ENCODE measurements around the gene LGALS3BP.

The LGALS3BP gene

DNA sequence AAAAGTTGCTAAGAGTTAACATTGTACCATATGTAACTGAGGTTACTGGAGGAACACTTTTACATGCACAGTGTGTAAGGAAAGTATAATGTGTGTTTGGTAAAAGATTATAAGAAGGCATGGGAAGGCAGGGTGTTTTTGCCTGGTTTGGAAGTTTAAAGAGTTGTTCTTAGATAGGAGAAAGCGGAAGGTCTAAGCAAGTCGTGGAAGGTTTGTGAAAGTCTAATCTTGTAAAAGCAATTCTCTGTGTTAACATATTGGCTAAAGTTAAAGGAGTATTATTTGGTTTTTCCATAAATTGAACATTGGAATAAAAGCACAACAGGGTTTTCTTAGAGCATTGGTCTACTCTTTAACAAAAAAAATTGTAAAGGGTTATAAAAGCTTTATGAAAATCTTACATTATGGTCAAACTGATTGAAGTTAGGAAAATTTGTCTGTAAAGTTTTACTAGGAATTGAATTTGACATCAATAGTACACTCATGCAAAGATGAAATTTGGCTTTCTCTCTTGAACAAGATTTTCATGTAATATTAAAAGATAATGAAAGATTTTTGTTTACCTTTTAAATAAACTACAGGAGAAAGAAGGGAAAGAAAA is 34.5 kb upstream of the LGALS3BP start:
- no peak for DNase-seq (ENCODE audit: low spot score)

DNA sequence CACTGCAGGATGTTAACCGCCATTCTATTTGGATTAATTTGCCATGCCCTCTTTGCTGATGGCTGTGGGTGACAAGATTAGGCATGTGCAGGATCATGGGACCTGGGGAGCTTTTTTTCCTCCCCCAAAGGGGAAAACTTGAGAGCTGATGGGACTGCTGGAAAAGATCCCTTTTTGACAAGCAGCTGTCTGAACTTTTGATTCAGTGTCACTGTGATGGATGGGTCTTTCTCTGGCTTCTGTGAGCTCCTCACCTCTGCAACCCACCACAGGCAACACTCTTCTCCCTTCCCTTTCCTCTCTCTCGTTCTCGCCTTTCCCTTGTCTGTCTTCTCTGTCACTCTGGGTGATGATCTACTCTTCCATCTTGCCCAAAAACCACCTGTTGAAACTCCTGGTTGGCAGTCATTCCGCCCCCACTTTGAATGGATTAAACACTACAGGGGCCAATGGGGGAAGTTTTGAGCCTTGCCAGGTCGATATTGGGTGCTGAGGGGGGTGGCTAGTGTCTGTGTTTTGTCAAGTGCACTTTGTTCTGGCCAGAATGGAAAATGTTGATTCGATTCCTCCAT is 32.9 kb upstream of the LGALS3BP start:
- DNase-seq (ENCODE audit: low spot score): no peak

DNA sequence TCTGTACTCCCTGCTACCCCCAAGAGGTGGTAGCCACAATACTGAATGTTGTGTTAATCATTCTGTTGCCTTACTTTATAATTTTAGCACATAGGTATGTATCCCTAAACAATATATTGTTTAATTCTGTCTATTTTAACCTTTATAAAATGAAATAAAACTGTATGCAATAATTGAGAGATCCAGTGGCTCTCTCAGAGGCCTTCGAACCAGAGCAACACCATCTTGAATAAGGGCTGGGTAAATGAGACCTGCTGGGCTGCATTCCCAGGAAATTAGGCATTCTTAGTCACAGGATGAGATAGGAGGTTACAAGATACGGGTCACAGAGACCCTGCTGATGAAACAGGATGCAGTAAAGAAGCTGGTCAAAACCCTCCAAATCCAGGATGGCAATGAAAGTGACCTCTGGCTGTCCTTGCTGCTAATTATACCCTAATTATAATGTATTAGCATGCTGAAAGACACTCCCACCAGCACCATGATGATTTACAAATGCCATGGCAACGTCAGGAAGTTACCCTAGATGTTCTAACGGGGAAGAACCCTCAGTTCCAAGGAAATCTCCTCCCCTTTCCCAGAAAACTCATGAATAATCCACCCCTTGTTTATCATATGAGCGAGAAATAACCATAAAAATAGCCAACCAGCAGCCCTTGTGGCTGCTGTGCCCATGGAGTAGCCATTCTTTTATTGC is 31.9 kb upstream of the LGALS3BP start:
- no peak for DNase-seq (ENCODE audit: low spot score)

DNA sequence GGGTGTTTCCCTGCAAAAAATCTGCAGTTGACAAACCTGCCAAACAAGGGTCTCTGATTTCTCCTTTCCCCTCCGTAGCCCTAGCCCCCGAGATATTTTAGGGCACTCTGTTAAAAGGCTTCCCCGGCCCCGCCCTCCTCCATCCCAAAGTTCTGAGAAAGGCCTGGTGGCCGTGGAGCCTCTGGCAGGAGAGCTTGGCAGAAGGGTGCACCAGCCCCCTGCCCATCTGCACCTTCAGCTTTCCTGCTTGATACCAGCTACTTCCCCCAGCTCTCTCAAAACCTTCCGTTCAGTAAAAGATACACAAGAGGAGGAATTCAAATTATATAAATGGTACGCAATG is 30.6 kb upstream of the LGALS3BP start:
- DNase-seq (ENCODE audit: low spot score): no peak

DNA sequence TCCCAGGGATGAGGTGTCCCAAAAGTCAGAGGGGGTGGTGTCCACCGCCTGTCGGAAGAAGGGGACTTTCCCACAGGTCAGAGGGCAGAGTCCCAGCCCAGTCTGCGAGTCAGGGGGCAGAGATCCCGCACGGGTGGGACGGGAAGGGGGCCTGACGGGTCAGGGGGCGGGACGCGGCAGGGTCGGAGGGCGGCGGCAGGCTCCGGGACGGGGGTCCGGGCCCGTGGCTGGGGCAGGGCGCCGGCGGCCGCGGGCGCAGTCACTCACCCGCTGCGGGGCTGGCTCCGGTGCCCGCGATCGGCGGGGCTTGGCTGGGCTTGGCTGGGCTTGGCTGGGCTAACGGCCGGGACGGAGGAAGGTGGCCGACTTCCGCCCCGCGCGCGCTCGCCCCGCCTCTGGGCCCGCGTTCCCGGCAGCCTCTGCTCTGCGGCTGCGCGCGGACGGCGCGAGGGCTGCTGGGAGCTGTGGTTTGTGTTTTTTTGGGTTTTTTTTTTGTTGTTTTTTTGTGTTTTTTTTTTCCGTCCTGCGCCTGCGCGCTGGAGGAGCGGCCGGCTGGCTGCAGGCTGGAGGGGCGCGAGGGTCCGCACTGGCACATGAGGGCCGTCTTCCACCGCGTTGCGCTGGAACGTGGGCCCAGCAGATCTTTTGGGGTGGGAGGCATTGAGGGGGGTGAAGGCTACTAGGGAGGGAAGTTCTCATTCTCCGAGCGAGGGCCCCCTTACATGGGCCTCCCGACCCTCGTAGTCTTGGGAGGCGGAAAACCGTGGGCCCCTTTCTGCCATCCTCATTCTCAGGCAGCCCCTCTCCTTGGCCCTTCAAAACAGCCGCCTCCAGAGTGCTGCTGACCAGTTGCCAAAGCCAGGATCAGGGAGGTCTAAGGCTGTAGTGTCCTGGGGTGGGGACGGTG is 29.9 kb upstream of the LGALS3BP start, which contains the start of gene CANT1:
TSS of gene CANT1 (minus strand) at position 368 of the 907 bp plus-strand sequence. CDS start 12,142 bp downstream, outside the sequence.
- peak; percentile 100 for DNase-seq (ENCODE audit: low spot score)

DNA sequence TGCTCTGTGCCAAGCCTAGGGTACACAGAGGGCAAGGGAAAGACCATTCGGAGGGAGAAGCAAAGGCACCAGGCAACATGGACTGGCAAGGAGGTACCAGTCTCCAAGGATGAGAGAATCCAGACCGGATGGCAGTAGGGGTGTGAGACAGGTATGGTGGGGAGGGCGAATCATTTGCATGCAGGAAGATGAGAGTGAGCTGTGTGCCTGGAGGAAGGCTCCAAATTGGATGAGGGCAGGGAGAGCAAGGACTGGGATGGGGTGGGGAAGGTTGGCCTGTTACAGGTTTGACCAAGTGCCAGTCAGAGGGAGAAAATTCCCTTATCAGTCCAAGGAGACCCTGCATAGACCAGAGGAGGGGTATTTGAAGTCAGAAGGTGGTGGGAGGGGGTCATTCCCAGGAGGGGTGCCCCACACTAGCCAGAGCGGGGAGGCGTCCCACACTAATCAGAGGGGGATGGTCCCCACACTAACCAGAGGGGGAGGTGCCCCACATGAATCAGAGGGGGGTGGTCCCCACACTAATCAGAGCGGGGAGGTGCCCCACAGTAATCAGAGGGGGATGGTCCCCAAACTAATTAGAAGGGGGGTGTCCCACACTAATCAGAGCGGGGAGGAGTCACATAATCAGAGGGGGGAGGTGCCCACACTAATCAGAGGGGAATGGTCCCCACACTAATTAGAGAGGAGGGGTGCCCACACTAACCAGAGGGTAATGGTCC is 29.1 kb upstream of the LGALS3BP start:
- peak; percentile 38 for DNase-seq (ENCODE audit: low spot score)

DNA sequence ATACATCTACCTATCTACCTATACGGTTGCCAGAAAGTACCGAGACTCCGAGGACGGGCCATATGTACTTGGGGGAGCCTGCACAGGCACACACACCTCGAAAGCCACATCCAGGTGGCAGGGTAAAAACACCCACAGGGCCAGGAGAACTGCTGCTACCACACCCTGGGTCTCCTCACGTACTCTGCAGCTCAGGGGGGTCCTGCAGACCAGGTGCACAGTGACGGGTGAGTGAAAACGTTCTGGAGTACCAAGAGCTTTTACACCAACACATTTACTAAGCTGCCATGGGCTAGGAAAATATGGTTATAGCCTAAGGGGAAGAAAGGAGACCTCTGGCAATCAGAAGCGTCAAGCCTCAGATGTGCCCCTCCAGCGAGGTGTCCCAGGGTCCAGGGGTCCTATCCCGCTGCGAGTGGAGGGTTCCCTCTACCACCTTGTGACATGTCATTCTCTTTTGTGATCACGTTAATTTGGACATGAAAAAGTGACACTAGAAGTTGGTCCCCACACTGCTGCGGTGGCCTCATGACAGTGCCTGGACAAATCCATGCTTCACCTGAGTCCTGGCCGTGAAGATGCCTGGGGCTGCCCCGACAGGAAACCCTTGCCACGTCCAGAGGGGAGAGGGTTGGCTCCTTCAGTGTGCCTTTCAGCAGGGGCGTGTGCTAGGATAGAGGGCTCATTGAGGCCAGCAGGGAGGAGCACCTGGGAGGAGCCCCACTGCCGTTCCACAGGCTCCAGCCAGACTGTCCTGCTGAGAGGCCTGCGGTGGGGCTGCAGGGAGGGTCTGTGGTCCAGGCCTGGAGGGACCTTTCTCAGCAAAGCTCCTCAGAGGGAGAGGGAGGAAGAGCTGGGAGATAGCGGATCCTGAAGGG is 28.0 kb upstream of the LGALS3BP start:
- DNase-seq (ENCODE audit: low spot score): peak; percentile 21

DNA sequence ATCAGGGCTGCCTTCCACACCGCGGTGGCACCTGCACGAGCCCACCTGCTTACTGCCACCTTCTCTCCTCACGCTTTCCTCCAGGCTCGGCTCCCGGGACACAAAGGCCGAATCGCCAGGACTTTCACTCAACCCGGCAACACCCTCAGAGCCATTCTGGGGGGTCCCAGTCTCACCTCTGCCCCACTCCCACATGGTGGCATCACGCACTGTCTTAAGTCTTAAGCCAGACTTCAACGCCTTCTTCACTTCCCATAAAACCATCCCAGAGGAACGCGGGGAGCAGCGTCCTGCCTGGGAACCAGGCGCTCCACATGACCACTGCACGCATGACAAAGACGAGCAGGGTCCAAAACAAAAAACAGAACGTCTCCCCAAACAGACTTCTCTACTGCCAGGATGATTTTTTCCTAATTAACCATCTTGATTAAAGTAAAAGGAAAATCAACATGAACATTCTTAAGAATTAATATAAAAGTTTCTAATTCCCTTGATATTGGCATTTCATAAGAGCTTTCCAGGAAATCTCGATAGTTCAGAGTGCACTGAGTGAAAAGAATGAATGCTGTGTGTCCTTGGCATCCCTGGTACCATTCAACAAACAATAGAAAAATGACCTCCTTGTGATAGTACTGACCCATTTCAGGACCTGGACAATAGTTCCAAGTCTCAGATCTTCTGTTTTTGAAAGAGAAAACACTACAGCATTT is 27.2 kb upstream of the LGALS3BP start:
- peak; percentile 18 for DNase-seq (ENCODE audit: low spot score)

DNA sequence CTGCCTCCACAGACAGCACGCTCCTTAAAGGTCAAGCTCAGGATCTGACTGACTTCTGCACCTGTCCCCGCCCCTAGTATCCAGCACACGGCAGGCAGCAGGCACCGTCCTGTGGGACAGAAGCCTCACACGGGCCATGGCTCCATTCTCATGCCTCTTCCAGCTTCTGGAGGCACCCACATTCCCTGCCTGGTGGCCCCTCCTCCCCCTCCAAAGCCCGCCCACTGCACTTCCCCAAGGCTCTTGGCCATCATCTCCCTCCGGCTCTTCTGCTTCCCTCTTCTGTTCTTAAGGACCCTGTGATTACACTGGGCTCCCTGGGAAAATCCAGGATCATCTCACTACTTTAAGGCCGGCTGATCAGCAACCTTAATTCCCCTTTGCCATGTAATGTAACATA is 26.3 kb upstream of the LGALS3BP start:
- DNase-seq (ENCODE audit: low spot score): peak; percentile 27

DNA sequence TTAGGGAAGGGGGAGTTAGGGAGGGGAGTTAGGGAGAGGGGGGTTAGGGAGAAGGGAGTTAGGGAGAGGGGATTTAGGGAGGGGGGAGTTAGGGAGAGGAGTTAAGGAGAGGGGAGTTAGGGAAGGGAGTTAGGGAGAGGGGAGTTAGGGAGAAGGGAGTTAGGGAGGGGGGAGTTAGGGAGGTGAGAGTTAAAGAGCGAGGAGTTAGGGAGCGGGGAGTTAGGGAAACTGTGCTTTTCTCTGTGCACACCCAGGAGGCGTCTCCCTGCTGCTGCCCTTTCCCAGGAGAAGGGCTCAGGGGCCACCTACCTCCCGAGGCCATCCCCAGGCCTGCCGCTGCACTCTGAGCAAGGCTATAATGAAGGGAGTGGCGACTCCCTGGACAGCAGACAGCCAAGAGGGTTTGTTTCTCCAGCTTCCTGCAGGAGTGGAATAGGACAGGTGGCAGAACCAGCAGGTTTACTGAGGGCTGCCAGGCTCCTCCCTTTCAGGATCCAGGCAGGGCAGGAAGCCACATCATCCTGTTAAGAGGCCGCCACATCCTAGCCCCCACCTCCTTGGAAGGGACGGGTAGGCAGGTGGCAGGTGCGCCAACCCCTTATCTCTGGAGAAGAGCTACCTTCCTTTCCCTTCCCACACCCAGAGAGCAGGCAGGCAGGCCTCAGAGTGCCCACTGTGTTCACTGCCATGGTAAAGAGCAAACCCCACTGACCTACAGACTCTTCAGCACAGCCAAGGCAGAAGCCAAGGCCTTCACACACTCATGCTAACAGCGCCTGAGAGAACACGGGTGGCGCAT is 25.5 kb upstream of the LGALS3BP start:
- DNase-seq (ENCODE audit: low spot score): peak; percentile 45

DNA sequence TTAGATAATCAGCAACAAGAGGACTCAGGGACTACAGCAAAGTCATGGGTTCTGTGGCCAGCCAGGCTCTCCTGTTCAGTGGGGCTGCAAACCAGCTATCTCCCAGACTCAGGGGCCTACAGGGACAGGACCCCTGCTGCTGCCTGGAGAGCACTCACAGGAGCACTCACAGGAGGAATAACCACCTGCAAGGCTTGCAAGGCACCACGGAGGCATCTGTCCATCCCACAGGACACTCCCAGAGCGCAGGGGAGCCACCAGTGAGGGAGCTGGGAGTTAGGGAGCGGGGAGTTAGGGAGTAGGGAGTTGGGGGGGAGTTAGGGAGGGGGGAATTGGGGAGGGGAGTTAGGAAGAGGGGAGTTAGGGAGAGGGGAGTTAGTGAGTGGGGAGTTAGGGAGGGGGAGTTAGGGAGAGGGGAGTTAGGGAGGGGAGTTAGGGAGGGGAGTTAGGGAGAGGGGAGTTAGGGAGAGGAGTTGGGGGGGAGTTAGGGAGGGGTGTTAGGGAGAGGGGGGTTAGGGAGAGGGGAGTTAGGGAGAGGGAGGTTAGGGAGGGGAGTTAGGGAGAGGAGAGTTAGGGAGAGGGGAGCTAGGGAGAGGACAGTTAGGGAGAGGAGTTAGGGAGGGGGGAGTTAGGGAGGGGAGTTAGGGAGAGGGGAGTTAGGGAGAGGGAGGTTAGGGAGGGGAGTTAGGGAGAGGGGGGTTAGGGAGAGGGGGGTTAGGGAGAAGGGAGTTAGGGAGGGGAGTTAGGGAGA is 24.1 kb upstream of the LGALS3BP start:
- DNase-seq (ENCODE audit: low spot score): peak; percentile 34

DNA sequence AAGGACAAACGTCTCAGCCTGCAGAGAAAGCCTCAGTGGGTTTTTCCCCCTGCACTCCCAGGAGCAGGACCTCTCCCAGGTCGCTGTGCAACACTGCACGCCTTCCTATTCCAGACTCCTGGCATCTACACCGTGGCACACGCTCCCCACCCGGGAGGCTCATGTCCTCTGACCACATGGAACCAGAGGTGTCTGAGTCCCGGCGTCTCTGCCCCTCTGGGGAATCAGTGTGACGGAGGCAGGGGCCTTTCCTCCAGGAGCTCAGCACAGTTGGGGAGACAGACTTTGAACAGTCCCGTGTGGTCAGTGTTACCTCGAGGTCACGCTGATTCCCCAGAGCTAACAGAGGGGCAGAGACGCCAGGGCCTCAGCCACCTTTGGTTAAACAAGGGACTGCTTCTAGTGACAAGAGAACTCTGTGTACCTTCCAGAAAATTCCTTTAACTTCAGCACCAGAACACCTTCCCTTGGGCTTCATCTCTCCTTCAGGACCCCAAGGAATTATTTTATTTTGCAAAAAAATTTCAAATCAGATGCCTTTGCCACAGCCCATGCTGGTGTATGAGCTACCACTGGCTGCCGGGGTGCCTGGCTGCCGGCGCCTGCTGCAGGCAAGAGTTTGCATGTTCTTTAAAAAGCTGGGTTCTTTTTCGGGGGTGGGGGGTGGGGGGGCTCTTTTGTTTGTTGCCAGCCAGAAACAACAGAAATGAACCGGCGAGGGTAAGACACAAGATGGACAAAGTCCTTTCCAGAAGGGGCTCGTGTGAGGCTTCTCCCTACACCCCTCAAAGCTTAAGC is 23.3 kb upstream of the LGALS3BP start:
- peak; percentile 30 for DNase-seq (ENCODE audit: low spot score)

DNA sequence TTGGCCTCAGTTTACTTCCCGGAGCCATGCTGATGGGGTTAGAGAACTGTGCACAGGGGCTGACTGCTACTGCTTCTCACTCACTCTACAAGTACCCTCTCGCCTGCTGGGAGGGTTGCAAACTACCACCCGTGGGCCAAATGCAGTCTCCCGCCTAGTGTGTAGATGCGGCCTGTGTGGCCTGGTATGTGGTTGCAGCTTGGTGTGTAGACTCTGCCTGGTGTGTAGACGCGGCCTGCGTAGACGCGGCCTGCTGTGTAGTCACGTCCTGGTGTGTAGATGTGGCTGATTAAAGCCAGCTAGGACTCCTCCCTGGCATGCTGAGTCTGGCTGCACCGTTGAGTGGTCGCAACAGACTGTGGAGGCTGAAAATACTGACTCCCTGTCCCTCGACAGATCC is 22.6 kb upstream of the LGALS3BP start:
- peak; percentile 24 for DNase-seq (ENCODE audit: low spot score)

DNA sequence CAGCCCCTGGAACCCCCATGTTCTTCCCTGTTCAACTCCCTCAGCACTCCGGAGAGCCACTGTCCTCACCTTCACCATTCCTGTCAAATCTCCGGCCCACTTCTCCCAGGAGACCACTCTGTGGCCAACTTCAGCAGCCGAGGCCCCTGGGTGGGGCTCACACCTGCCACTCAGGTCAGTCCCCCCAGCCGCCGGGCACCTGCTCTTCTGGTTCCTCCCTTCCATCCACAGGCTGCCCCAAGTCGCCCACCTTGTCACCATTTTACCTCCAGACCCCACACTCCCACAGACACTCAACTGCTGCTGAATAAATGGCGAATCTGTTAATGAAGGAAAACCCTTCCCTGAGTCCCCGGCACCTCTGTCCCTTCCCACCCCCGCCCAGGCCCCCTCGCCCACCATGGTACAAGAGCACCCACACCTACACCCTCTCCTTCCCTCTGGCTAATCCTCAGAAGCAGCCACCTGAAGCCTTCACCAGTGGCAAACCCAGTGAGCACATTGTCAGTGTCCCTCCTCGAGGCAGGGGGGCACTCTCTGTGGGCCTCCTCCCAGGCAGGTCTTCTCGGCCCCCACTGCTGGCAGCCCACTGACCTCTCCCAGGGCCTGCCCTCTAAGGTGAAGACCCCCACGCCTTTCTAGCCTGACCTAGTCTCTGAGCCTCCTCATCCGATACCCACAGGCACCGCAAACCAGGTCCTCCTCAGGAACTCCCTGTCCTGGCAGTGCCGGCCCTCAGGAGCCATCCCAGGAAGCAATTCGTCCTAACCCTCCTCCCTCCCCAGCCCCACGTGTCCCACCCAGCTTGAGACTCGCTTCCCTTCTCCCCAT is 21.7 kb upstream of the LGALS3BP start:
- DNase-seq (ENCODE audit: low spot score): peak; percentile 37

DNA sequence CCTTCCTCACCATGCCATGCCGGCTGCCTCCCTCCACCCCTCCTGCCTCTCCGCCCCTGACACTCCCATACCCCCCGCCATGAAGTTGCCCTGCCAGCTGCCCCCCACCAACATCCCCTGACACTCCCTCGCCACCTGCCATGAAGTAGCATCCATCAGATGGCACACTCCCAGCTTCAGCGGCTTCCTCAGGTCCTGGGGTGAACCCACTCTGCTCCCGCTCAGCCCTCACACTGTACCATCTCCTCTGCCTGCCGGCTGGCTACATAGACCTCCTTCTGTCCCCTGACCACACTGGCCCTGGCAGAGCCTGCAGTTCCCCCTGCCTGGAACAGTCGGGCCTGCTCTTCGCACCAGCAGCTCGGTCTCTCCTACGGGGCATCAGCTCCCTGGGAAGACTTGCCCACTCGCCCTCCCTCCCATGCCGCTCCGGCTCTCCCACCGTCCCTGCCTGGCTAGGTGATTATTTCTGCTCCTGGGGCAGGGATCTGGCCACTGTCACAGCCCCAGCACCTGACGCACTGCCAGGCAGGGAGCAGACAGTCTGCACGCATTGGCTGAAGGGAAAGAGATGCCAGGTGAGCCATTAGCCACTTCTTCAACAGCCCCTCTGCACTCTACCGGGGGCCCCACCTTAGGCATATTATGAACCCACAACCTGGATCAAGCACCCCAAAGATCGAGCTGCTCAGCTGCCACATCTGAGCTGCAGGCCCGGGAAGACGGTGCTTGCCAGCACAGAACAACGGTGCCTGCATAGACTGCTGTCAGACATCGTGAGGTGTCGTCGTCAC is 20.9 kb upstream of the LGALS3BP start:
- DNase-seq (ENCODE audit: low spot score): peak; percentile 36

DNA sequence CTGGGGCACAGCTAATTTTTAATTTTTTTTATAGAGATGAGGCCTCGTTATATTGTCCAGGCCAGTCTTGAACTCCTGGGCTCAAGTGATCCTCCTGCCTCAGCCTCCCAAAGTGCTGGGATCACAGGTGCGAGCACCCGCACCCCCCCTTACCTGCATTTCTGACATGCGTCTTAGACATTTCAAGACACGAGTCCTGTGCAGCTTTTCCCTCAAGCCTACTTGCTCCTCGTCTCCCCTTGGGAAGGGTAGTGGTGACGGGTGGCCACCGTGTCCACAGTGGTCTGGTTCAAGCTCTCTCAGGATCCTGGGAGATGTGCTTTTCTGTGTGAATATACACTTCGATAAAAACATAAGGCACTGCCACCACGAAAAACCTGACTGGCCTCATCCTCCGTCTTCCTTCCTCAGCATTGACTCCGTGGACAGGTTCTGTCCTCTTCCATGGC is 20.2 kb upstream of the LGALS3BP start:
- DNase-seq (ENCODE audit: low spot score): peak; percentile 18

Measured in D341Med (cell line).